Stimulated activated CD8-positive, alpha-beta memory T cell treated with anti-CD3 and anti-CD28 coated beads, Interleukin-7, amount 100 ng/mL, for 4 hours (primary cell): Measurements from ENCODE around the gene MGAT5.
"Not testable (repeated sequence)": the region's sequence is repeated elsewhere in the genome, so short reads cannot be mapped to it uniquely, and the experiment has no call there.

ENCODE experiments used
- DNase-seq, 2 donors: peaks; one replicate each; pipeline ENCODE4 v3.0.0-alpha.2; 2020; ENCODE audit warnings: low read depth in 2 of 2

MGAT5 gene

GRCh38 chr2:134276381-134277172 is 22.7 kb downstream of the MGAT5 start:
- no peak for DNase-seq

DNA sequence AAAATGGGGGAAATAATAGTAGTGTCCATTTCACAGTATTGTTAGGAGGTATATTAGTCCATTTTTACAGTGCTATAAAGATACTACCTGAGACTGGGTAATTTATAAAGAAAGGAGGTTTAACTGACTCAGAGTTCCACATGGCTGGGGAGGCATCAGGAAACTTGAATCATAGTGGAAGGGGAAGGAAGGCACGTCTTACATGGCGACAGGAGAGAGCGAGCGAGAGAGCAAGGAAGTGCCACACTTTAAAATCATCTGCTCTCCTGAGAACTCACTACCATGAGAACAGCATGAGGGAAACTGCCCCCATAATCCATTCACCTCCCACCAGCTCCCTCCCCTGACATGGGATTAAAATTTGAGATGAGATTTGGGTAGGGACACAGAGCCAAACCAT is 23.4 kb downstream of the MGAT5 start:
- DNase-seq: no peak

DNA sequence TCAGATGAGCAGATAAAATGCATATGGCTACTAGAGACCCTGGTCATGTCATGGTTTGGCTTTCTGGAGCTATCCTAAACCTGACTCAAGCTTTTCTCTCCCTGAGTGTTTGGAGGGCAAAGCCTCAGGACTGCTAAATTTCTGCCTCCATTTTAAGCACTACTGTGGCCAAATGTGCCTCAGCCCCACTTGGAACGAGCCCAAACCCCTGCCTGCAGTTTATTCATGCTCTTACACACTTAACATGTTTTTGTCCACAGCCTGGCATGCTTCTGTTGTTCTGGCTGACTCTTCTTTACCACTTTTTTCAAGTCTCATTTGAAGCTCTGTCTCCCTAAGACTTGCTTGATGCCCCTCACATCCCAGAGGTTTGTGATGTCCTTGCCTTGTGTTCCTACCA is 24.7 kb downstream of the MGAT5 start:
- DNase-seq: no peak

- no peak for DNase-seq
These were observed 25.5 kb downstream of the MGAT5 start for GRCh38 chr2:134279417-134279816.

DNA sequence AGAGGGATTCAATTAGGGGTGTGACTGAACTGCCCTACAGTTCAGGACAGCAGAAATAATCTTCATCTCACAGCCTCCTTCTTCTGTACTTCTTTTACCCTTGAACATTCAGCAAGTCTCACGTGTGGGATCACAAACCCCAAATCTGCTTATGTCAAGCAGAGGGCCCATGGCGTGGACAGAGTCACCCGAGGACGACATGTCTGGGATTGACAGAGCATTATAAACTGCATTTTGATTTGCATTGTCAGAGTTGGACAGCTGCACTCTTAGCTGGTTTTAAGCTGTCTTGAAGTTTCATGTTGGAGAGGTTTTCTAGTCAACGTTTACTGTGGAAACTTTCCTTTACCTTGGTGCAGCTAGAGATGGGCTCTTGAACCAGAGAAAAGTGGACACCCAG is 26.4 kb downstream of the MGAT5 start:
- no peak for DNase-seq

DNA sequence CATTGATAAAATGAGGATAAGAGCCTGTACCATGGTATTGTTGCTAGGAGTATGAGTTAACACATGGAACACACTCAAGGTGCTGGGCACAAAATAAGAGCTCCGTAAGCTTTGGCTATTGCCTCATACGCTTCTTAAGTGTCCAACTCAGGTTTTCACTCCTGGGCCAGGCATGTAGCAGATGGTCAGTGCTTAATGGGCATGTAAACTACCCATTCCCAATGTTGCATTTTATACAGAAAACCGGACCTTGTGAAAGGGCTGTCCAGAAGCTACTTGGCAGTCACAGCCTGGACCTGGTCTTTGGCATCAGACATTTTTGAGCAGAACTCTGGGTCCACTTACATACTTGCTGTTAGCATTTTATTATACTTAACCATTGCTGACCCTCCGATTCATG is 26.9 kb downstream of the MGAT5 start:
- no peak for DNase-seq

- DNase-seq: no peak
These were observed 28.0 kb downstream of the MGAT5 start for GRCh38 chr2:134281815-134282419.

GRCh38 chr2:134282629-134283400 is 28.9 kb downstream of the MGAT5 start:
- no peak for DNase-seq

GRCh38 chr2:134283661-134284060 is 29.8 kb downstream of the MGAT5 start:
- no peak for DNase-seq

GRCh38 chr2:134284119-134284670 is 30.3 kb downstream of the MGAT5 start:
- no peak for DNase-seq

- no peak for DNase-seq
These were observed 33.5 kb downstream of the MGAT5 start for GRCh38 chr2:134287323-134287722.

- DNase-seq: peak in 1 of 2 donors; percentile 11
These were observed 34.9 kb downstream of the MGAT5 start for GRCh38 chr2:134288814-134289213.

DNA sequence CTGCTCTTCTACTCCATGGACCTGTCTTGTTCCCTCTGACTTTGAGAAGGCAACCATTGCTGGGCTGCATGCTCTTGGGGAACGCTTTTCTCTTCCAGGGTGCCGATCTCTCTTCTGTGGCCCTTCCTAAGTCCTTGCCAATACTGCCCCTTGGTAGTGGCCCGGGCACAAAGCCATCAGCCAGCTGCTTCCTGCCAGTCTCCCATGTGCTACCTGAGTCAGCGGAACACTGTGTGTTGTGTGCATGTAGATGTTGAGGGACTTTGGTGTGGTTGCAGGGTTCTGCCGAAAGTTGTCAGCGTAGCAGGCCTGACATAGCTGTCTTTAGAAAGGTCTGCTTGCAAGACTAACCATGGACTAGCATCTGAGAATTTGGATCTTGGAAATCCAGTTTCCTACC is 35.4 kb downstream of the MGAT5 start:
- no peak for DNase-seq

- no peak for DNase-seq
These were observed 36.5 kb downstream of the MGAT5 start for GRCh38 chr2:134290358-134290757.

- no peak for DNase-seq
These were observed 38.6 kb downstream of the MGAT5 start for GRCh38 chr2:134292514-134292913.

DNA sequence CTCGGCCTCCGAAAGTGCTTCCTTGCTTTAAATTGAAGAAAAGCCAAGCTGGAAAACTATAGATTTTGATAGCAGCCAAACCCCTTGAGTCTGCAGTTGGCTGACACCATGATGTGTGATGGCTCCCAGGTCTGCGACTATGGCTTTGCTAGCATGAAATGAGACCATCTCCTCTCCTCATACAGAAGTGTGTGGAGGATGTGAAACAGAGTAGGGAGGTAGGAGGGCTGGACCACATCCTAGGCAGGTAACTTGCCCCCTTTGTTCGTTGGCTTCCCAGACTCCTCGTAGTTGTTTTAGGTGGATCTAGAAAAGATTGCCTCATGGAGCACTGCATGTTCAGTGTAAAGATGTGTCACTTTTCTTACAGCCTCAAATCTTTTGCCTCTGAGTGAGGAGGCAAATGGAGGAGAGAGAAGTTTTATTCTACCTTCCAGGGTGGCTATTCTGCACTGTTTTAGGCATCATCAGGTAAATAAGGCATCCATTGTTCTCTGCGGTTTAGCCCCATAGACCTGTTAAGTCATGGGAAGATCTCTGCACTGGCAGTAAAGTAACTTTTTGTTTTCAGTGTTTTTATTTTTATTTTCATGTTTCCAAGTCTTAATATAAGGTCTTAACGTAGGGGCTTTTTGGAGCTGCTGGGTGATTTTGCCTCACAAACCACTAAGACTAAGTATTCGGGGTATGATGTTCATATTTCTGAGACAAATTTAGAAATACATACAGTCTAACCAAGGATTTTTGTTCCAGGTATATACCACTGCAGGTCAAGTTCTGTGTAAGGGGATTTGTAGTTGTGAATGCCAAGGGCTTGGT is 40.1 kb downstream of the MGAT5 start:
- no peak for DNase-seq

- DNase-seq: not testable (repeated sequence)
These were observed 40.7 kb downstream of the MGAT5 start for GRCh38 chr2:134294598-134294997.

GRCh38 chr2:134295441-134295840 is 41.6 kb downstream of the MGAT5 start:
- no peak for DNase-seq

DNA sequence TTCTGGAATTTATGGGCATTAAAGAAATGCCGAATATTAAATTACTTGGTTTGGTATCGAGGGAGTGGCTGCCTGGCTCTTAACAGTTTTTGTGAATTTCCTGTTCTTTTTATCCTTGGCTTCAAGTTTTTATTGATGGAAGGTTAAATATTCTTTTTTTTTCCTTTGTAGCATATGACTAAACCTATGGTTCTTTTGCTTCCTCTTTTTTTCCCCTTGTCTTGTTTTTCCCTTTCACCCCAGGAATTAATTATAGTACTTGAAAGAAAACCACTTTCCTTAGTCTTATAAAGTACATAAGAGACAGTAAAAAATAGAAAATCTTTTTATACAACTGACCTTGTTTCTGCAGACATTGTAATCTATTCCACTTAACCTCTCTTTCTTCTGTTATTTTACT is 42.4 kb downstream of the MGAT5 start:
- DNase-seq: no peak

GRCh38 chr2:134299334-134299733 is 45.5 kb downstream of the MGAT5 start:
- no peak for DNase-seq

DNA sequence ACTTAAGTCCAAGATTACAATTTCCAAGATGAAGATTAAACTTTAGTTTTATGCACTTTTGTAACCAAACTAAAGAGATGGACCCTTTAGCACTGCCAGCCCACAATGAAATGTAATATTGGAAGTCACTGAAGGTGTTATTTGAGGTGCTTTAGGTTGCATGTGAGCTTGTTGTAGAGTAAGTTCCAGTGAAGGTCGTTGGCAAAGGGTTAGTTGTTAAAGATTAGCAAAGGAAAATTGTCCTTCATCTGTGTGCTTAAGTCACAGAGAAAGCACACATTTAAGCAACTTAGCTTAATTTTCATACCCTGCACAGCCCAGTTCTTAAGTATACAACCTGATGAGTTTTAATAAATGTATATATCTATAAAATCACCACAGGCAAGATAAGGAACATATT is 46.7 kb downstream of the MGAT5 start:
- DNase-seq: no peak
